ENCODE results near the gene PIGZ.

PIGZ gene

DNA sequence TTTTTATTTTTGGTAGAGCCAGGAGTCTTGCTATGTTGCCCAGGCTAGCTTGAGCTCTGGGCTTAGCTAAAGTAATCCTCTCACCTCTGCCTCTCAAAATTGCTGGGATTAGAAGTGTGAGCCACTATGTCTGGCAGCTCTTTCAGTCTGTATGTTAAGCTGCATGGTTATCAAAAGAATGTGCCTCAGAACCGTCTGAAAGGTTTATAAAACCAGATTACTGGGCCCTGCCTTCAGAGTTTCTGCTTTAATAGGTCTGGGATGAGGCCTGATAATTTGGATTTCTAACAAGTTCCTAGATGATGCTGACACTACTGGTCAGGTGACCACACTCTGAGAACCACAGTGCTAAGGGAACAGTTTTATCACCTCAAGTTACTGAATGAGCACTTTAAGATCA is 66.3 kb downstream of the PIGZ start:
- no peak for DNase-seq

DNA sequence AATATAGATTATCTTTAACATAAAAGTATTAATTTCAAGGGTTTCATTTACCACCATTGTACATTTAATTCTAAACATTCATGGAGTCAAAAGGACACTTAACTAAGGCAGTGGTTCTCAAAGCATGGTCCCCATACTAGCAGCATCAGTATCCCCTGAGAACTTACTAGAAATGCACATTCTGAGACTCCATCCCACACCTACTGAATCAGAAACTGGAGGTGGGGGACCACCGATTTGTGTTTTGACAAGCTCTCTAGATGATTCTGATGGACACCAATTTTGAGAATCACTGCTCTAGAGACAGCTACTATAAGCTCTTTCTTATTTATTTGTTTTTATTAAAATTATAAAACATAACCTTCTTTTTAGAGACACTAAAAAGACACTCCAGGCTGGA is 66.9 kb downstream of the PIGZ start:
- no peak for DNase-seq
